ENCODE measurements around the gene FADS3. TPM values are rescaled to one million over a fixed set of nuclear protein-coding genes. Genes with fewer than 3 reads are reported as not detected.

The FADS3 gene
- total RNA-seq, 1 donor from 2014 or later: 9.7 TPM

DNA sequence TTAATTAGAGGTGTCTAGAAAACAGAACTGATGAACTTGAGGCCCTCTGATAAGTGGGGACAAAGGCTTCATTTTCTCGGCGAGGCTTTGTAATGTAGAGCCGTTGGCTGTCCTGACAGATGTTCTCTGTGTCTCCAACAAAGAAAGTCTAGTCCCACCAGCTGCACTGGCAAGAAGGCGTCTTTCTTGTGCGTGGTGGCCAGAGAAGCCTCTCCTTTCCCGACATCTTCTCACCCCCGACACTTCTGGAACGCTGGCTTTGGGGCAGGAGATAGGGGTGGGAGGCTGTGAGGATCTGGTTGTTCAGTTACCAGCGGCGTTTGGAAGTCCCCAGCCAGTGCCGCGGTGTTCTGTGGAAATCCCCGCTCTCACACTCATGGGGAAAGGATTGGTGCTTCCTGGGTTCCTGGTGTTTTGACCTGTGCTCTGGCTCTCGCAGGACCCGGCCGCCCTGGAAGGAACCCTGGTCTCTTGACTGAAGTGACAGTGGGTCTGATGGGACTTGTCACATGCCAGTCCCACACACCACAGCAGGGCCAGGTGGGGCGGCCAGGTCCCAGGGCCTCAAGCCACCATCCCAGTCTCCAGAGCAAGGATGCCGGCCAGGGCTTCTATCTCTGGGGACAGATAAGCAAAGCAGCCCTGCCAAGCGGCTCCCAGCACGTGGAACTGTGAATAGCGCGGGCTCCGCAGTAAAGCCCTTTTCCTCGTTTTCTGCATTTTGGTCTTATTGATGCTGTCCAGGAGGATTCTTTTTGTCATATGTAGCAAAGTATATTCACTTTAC lies 40.0 kb downstream of the FADS3 start:
- no peak overlapping the region for H3K4me3 Mint-ChIP-seq (ENCODE audit: unreplicated experiment)

DNA sequence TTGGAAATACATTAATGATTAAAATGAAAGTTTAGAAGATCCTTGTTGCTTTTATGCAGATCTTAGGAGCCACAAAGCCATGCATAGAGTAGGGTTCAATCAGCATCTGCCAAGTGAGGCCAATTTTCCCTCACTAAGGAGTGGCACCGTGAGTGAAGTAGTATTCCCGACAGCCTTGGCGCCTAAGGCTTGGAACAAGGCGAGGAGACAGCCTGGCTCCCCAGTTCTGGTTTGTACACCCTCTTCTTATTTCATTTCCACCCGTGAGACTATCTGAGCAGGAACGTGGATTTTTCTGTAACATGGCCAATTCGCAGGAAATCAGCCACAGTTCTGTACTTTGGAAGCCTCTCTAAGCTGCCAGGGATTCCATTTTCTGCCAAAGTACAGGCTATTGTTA lies 40.7 kb downstream of the FADS3 start:
- peaks cover 5% of the 10 kb centered on the region for H3K4me1 Mint-ChIP-seq (ENCODE audit: low read depth, unreplicated experiment)
- peaks cover 6% of the 10 kb centered on the region for H3K9me3 Mint-ChIP-seq (ENCODE audit: unreplicated experiment)
- H3K27ac Mint-ChIP-seq (ENCODE audit: unreplicated experiment): peak overlapping the region; percentile 22
- DNase-seq: no peak
- TF ChIP-seq CTCF (IDR thresholded peaks at IDR 0.05; ENCODE audit: partially characterized antibody, unreplicated experiment): no peak
- peaks cover 5% of the 10 kb centered on the region for H3K27me3 Mint-ChIP-seq (ENCODE audit: unreplicated experiment)
- no peak overlapping the region for H3K4me3 Mint-ChIP-seq (ENCODE audit: unreplicated experiment)
- peaks cover 8% of the 10 kb centered on the region for H3K36me3 Mint-ChIP-seq (ENCODE audit: unreplicated experiment)

More for the DNA sequence above, 40.0 kb downstream of the FADS3 start:
- DNase-seq: no peak
- peak overlapping the region; percentile 22 for H3K27ac Mint-ChIP-seq (ENCODE audit: unreplicated experiment)
- peaks cover 4% of the 10 kb centered on the region for H3K36me3 Mint-ChIP-seq (ENCODE audit: unreplicated experiment)
- no peak for TF ChIP-seq CTCF (IDR thresholded peaks at IDR 0.05; ENCODE audit: partially characterized antibody, unreplicated experiment)
- peaks cover 3% of the 10 kb centered on the region for H3K9me3 Mint-ChIP-seq (ENCODE audit: unreplicated experiment)
- peaks cover 4% of the 10 kb centered on the region for H3K4me1 Mint-ChIP-seq (ENCODE audit: low read depth, unreplicated experiment)
- H3K27me3 Mint-ChIP-seq (ENCODE audit: unreplicated experiment): peaks cover 5% of the 10 kb centered on the region

DNA sequence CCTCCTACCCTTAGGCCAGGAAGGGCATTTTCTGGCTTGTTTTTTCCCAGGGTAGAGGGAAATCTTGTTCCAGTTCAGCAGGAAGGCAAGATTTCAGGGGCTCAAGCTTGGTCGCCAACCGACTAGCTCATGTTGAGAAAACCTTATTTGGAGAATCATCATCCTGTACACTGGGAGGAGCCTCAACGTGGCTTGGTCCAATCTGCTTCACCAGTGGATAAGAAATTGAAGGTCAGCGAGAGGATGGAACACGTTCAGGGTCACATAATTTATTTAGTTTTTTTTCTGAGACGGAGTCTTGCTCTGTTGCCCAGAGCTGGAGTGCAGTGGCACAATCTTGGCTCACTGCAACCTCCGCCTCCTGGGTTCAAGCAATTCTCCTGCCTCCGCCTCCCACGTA lies 42.7 kb downstream of the FADS3 start:
- Mint-ChIP-seq H3K9me3 (ENCODE audit: unreplicated experiment) (peaks cover 9% of the 10 kb centered on the region), H3K27ac (ENCODE audit: unreplicated experiment) (no peak overlapping the region), H3K36me3 (ENCODE audit: unreplicated experiment) (peaks cover 9% of the 10 kb centered on the region), H3K27me3 (ENCODE audit: unreplicated experiment) (peaks cover 2% of the 10 kb centered on the region), H3K4me3 (ENCODE audit: unreplicated experiment) (no peak overlapping the region), H3K4me1 (ENCODE audit: low read depth, unreplicated experiment) (peaks cover 3% of the 10 kb centered on the region)
- no peak for DNase-seq
- no peak for TF ChIP-seq CTCF (IDR thresholded peaks at IDR 0.05; ENCODE audit: partially characterized antibody, unreplicated experiment)

DNA sequence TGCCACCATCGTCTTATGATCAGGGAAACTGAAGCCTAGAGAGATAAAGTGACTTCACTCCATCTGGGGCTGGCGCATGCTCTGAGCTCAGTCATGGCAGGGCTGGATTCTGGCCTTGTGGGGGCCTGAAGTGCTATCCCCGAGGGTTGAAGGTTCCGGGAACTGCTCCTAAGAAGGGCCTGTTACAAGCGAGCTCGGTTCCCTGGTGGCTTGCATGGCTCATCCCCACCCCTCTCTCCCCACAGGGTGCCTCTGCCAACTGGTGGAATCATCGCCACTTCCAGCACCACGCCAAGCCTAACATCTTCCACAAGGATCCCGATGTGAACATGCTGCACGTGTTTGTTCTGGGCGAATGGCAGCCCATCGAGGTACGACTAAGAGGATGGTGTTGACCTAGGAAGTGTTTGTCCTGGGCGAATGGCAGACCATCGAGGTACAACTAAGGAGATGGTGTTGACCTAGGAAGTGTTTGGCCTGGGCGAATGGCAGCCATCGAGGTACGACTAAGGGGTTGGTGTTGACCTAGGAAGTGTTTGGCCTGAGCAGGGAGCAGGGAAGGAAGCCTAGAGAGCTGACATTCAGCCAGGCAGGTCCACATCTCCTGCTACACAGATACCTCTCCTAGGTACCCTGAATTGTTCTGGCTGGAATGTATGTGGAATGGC lies 43.3 kb downstream of the FADS3 start:
- TF ChIP-seq CTCF (IDR thresholded peaks at IDR 0.05; ENCODE audit: partially characterized antibody, unreplicated experiment): no peak
- Mint-ChIP-seq H3K4me1 (ENCODE audit: low read depth, unreplicated experiment) (peaks cover 3% of the 10 kb centered on the region), H3K36me3 (ENCODE audit: unreplicated experiment) (peaks cover 9% of the 10 kb centered on the region), H3K27me3 (ENCODE audit: unreplicated experiment) (peaks cover 2% of the 10 kb centered on the region), H3K27ac (ENCODE audit: unreplicated experiment) (no peak overlapping the region), H3K9me3 (ENCODE audit: unreplicated experiment) (peaks cover 7% of the 10 kb centered on the region), H3K4me3 (ENCODE audit: unreplicated experiment) (no peak overlapping the region)
- no peak for DNase-seq

Measured in glutamatergic neuron (in vitro differentiated cells).